Raji (cell line): ENCODE results near the gene EXTL1.

Source experiments
- POLR2A ChIP-seq: IDR thresholded peaks from 2 replicates; pipeline ENCODE4 v1.6.1; 2011; ENCODE audit warnings: low read depth, low read length, control low read depth; ENCODE audit not compliant: insufficient read depth

Gene EXTL1

DNA sequence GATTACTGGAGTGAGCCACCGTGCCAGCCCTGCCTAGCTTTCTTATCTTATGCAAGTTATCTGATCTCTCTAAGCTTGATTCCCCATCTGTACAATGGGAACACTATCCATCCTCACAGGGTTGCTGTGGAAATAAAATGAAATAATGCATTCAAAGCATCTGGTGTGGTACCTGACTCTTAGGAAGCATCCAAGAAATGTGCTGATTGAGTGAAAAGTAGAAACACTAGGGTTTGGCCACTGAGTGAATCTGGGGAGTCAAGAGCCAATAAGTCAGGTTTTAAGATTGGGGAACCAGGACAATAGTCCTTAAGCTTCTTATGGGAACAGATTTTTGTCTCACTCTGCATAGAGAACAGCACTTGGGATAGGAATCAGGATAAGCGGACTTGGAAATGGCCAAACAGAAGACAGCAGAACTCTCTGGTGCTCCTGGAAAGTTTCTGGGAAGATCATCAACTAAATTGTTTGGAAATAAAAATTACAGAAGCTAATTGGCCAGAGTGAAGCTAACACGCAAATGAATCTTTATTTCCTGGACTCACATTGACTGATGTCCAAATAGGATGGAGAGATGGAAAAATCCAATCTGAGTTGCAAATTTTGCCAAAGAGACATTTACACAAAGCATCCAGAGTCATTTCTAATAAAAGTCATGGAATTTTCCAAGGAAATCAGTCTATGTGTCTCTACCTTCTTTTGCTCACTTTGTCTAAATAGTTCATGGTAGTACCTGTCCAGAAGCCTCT is 27.0 kb upstream of the EXTL1 start:
- no peak for TF ChIP-seq POLR2A

DNA sequence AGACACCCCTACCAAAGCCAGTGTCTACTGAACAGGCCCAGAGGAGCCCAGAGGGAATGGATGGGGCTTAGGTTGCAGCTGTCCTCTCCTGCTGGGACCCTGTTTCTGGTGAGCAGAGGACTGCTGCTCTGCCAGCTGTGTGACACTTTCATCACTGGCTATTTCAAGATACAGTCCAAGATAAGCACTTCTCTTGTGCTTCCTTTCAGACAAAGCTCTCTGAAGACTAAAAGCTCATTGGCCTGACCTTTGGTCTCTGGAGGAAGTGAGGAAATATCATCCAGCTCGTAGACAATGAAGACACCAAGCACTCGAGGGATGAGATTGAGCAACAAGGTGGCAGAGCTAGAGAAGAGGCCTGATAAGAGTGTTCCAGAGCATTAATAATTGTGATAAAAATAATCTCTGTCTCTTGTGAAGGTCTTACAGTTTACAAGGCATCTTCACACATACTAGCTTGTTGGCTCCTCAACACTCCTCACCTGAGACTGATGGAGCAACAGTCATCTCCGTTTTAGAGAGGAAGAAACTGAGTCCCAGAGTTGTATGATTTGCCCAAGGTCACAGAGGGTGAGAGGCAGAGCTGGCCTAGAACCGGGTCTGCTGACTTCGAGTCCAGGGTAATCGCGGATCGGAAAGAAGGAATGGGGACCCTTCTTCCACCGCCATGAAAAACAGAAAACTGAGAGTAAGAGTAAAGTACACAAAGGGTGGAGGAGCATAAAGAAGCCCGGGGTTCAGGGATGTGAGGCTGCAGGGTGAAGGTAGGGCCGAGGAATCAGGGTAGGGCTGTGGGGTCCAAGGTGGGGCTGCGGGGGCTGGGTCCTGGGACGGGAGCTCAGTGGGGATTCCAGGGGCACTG is 24.4 kb upstream of the EXTL1 start:
- no peak for TF ChIP-seq POLR2A

DNA sequence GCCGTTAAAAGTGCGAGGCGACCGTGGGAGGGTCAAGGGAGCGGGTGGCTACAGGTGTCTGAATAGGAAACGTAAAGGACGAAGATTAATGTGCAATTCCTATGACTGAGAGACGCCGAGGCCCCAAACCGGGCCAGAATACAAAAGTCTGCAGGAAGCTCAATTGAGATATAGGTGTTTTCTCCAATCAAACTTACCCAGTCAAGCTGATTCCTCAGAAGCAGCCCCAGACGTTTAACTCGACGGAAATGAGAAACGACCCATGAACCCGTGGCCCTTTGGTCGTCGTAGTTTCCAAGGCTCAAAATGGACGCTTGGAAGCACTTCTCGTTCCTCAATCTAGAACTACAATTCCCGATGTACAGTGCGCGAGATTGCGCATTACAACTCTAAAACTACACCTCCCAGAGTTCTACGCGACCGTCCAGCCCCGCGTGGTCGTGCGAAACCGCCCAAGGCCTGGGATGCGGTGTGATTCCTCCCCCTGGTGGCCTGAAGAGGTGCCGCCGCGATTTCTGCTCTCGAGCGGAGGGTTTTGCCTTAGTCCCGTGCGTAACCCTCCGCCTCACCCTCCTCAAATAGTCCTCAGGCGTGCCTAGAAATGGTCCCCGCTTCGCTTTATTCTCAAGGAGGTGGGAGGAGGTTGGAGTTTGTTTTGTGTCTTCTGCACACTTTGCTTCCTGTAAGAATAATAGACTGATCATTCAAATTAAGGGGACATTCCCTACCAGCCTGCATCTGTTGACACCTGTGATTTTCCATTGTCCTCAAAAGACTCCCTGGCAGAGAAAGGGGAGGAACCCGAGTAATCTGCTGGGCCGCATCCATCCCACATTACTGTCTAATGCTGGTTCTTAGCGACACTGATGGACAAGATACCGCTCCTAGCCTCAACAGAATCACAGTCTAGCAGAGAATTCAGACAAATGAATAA is 23.5 kb upstream of the EXTL1 start, which contains the start of gene PAFAH2:
Gene PAFAH2 (minus strand): TSS at position 236 of the 934 bp plus-strand sequence. CDS start 7,247 bp downstream, outside the sequence.
- peak; percentile 78 for TF ChIP-seq POLR2A

DNA sequence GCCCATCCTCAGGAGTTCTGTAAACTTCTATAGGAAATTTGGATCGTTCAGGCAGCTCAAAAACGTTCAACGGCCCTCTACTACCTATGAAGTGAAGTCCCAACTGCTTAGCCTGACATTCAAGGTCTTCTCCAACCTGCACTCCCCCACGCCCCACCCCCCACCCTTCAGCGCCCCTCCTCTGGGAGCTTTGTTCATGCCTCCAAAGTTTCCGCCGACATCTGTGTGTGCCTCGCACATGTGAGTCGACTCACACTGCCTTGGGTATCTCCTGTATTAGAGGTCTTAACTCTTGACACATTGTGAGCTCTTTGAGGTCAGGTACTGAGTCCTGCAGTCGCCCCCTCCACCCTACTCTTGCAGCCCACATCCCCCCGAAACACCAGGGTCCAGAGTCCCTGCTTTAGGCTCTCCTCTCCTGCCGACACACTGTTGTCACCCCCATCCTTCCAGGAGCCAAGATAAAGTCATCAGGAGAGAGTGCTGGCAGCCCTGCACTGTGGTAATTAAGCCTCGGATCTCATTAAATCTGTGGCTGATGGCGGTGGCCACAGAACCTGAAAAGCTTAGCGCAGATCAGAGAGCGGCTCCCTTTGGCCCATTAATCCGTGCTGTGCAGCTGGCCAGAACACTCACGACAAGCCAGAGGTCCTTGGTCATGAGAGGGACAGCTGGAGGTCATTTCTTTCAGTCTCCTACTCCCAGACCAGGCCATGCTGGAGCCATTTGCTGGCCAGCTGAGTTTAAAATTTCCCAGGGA is 22.4 kb upstream of the EXTL1 start:
- no peak for TF ChIP-seq POLR2A

DNA sequence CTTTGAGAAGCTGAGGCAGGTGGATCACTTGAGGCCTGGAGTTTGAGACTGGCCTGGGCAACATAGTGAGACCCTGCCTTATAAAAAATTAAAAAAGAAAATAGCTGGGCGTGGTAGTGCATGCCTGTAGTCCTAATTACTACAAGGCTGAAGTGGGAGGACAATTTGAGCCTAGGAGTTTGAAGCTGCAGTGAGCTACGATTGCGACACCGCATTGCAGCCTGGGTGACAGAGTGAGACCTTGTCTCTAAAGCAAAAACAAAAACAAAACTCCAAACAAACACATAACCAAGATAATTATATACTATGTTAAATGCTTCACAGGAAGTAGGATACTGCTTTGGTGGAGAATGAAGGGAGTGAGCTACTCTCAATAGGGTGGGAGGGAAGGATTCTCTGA is 18.3 kb upstream of the EXTL1 start:
- no peak for TF ChIP-seq POLR2A

DNA sequence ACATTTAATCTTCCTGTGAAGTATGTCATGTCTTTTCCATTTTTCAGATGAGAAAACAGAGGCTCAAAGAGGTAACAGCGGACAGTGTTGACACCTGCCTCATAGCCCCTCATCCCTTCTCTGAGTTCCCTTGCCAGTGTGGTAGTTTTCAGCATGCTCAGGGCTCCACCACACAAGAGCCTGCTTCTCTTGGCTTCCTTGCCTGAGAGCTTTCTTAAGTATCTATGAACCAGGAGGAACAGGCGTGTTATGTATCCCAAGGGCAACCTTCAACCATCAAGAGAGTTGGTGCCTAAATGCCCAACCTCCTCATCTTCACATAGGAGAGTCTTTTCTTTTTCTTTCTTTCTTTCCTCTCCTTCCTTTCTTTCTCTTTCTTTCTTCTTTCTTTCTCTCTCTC is 17.8 kb upstream of the EXTL1 start:
- TF ChIP-seq POLR2A = no peak

DNA sequence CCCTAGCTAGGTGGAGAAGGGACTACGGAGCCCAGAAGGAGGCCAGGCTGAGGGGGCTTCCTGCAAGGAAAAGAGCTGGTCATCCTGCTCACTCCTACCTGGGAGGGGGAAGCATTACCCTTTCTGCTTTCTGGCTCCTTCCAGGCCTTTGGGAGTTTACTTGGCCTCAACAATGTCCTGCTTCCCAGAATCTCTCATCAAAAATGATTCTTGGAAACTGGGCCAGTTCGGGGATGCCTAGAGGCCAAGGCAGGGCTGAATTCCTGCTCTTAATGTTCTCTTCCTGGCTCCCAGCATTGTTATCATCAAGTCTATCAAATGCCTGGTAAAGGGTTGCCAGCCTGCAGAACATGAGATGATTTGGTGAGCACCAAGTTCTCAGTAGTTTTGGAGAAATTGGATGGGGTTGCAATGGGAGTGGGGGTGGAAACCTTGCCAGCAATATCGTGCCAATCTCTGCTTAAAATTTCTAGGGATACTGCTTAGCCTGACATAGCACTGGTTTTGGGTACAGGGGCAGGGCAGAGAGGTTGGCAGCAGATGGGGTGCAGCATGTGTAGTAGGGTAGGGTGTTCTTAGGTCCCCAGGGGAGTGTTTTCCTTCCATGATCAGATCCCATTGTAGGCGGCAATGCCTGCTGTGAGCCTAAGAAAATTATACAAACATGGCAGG is 16.0 kb upstream of the EXTL1 start:
- no peak for TF ChIP-seq POLR2A

DNA sequence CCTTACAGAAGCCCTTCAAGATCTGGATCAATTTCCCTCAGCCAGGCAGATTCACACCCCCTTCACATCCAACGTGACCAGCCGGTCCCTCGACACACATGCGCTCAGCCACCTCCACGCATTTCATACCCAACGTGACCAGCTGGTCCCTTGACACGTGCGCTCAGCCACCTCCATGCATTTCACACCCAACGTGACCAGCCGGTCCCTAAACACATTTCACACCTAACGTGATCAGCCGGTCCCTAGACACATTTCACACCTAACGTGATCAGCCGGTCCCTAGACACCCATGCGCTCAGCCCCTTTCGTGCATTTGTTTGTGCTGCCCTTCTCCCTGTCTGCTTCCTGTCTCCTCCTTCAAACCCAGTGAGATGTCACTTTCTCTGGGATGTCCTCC is 14.9 kb upstream of the EXTL1 start:
- TF ChIP-seq POLR2A = no peak

DNA sequence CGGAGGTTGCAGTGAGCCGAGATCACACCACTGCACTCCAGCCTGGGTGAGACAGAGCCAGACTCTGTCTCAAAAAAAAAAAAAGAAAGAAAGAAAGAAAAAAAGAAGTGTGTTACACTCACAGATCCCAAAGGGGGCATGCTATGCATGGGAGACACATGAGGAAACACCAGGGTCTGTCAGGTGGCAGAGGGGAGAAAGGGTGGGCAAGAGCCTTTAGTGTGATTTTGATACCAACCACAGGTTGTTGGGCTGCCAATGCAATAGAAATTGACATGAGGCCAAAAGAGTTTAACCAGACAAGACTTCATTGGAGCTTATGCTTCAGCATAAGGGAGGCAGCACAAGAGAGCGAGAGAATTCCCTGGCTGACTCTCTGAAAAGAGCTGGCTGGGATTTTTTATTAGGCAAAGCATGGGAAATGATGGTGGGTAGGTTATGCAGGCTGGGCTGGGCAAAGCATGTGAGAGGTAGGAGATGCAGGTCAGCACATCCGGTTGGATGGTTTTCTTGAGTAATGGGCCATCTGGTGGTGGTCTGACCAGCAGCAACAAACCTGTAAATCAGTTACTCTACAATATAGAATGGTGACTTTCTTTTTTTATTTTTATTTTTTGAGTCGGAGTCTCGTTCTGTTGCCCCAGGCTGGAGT is 11.7 kb upstream of the EXTL1 start:
- no peak for TF ChIP-seq POLR2A

DNA sequence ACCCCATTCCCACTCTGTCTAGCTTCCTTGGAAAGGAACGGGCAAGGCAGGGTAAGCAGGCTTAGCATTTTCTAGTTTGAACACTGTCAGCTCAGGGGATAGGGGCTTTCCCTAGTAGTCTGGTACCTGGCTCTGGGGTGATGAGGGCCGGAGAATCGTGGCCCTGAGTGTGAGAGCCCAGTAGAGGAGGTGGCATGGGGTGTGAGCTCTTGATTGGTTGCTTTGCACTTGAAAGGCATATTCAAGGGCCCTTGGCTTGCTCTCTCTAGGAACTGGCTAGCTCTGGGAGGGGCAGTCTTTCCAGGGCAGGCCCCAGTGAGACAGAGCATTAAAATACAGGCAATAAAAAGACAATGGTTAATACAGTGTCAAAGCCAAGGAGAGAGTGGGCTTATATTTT is 10.8 kb upstream of the EXTL1 start:
- TF ChIP-seq POLR2A = no peak

DNA sequence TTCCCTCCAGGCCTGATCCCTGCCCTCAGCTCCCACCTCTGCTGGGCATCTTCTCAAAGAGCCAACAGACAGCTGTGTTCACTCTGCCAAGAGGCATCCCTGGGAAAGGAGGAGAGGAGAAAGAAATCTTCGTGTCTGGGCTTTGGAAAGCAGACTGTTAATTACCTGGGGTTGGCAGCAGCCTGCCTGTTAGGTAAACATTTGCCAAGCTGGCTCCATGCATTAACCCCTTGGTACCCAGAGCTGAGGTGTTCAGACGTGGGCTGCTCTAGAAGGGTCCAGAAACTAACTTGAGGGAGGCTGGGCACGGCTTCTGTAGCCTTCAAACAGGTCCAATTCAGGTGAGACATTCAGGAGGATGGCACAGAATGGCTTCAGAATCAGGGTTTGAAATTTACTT is 8.7 kb upstream of the EXTL1 start:
- no peak for TF ChIP-seq POLR2A

DNA sequence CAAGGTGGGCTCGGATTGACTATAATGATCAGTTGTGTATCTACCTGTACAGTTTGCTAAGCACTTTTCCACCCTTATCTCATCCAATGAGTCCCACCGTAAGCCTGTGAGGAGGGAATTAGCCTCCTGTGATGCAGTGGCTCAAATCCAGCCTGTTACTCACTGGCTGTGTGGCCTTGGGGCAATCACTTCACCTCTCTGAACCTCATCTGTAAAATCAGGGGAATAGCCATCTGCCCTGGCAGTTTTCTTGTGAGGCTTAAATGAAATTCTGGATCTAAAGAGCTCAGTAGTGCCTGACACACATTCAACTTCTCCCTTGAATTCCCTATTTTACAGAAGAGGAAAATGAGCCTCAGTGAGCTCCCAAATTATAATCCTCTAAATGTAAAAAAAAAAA is 7.4 kb upstream of the EXTL1 start:
- TF ChIP-seq POLR2A = no peak

DNA sequence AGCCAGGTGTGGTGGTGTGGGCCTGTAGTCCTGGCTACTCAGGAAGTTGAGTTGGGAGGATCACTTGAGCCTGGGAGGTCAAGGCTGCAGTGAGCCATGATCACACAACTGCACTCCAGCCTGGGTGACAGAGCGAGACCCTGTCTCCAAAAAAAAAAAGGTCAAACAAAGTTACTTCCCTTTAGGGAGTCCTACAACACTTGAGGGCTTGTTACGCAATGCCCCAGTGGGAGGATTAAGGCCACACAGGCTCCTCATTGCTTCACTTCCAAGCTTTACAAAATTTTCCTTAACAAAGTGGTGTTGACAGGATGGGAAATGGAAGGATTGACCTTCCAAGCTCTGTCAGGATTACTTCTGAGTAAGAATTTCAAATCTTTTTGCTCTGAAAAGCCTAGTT is 6.2 kb upstream of the EXTL1 start:
- TF ChIP-seq POLR2A = no peak

DNA sequence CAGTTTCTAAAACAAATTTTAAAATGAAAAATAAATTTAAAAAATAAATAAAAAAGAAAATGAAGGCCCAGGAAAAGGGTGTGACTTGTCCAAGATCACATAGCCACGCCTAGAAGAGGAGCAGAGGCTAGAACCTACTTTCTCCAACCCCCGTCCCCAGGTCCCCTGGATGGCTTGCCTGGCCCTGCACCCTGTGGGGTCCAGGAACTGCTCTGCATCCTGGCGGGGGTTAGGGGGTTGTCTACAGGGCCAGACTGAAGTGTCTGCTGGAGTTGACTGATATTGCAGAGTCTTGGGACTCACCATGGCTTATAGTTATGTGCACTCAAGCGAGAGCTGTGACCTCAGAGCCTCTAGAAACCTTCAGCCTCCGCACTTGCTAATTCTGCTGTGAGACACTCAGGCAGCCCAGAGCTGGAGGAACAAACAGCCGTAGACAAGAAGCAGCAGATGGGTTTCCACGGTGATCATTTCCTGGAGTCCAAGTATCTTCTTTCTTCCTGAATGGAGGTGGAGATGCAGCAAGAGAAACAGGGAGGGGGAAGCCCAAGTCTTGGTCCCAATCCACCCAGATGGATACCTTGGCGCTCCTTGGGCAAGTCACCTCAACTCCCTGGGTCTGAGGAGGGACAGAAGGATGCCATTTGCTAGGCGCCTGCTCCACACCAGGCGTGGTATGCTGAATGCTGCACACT is 5.2 kb upstream of the EXTL1 start:
- no peak for TF ChIP-seq POLR2A
